Colonic mucosa (tissue), 4 donors: ENCODE data around the gene PLA2G4D. TPM values are rescaled to one million over a fixed set of nuclear protein-coding genes. Genes with fewer than 3 reads are reported as not detected.
A peak's percentile ranks its signal among the peaks of the same experiment; 100 is the strongest.

Source experiments
- DNase-seq: peaks from one replicate; pipeline ENCODE4 v3.0.0-alpha.2; 2020
- H3K27ac ChIP-seq: fragments of 200-600 bp; one replicate; pipeline ENCODE4 v1.8.0; 2021
- H3K27me3 ChIP-seq: fragments of 200-600 bp; one replicate; pipeline ENCODE4 v1.8.0; 2021
- H3K36me3 ChIP-seq: fragments of 200-600 bp; one replicate; pipeline ENCODE4 v1.8.0; 2021
- H3K4me1 ChIP-seq: fragments of 200-600 bp; one replicate; pipeline ENCODE4 v1.8.0; 2021; ENCODE audit warnings: mild to moderate bottlenecking
- H3K4me3 ChIP-seq: fragments of 200-600 bp; one replicate; pipeline ENCODE4 v1.8.0; 2021
- H3K9ac ChIP-seq, 2 donors: one replicate each; pipeline ENCODE4 v1.7.0; 2013; ENCODE audit warnings: control low read depth in 2 of 2, low read depth in 2 of 2, low read length in 2 of 2
- H3K9me3 ChIP-seq: fragments of 200-600 bp; one replicate; pipeline ENCODE4 v1.8.0; 2021
- intact Hi-C: fragments of 100-400 bp; cut with DNase I; formaldehyde crosslinking; loops from one replicate; pipeline ENCODE4 v1.14.1; 2022
- total RNA-seq, 2 donors: library from RNA; stranded (reverse); fragmentation: NEBNext Ultra II Directional in 1 of 2; extraction: Animal tissue kit (Norgen Biotek cat#: 25700) in 1 of 2; gene quantifications; one replicate each; pipeline ENCODE4 v1.2.1, GENCODE V29; 2021
- TF ChIP-seq, protein P1 (sequence below): fragments of 200-600 bp; IDR thresholded peaks from one replicate; pipeline ENCODE4 v1.8.0; 2022; ENCODE audit warnings: antibody characterized with exemption, mild to moderate bottlenecking
- donor health status: healthy.
- donor health status: DM: no; HTN: no; CAD: no.
- donor health status: DM: no; HTN: no; CAD: no.

Gene PLA2G4D
- total RNA-seq, 2 donors from 2014 or later = 0.24 to 0.27 TPM

DNA sequence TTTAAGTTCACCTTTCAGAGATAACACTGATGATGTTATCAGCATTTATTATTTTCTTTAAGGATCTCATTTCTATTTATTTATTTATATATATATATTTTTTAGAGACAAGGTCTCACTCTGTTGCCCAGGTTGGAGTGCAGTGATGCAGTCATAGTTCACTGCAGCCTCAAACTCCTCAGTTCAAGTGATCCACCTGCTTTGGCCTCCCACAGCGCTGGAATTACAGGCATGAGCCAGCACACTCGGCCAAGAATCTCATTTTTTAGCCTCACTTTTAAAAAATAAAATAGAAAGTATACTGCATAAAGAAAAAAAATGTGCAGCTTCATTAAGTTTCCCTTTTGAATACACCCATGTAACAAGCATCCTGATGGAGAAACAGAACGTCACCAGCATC lies 35.6 kb downstream of the PLA2G4D start:
- Histone ChIP-seq H3K4me1 (no peaks in the 10 kb centered on the region), H3K9me3 (no peaks in the 10 kb centered on the region), H3K9ac (no peak overlapping the region), H3K4me3 (no peak overlapping the region), H3K36me3 (no peaks in the 10 kb centered on the region), H3K27ac (no peak overlapping the region), H3K27me3 (no peaks in the 10 kb centered on the region)
- TF ChIP-seq, protein P1, sequence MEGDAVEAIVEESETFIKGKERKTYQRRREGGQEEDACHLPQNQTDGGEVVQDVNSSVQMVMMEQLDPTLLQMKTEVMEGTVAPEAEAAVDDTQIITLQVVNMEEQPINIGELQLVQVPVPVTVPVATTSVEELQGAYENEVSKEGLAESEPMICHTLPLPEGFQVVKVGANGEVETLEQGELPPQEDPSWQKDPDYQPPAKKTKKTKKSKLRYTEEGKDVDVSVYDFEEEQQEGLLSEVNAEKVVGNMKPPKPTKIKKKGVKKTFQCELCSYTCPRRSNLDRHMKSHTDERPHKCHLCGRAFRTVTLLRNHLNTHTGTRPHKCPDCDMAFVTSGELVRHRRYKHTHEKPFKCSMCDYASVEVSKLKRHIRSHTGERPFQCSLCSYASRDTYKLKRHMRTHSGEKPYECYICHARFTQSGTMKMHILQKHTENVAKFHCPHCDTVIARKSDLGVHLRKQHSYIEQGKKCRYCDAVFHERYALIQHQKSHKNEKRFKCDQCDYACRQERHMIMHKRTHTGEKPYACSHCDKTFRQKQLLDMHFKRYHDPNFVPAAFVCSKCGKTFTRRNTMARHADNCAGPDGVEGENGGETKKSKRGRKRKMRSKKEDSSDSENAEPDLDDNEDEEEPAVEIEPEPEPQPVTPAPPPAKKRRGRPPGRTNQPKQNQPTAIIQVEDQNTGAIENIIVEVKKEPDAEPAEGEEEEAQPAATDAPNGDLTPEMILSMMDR = no peak
- DNase-seq = no peak
- intact Hi-C loops = no loop called here

DNA sequence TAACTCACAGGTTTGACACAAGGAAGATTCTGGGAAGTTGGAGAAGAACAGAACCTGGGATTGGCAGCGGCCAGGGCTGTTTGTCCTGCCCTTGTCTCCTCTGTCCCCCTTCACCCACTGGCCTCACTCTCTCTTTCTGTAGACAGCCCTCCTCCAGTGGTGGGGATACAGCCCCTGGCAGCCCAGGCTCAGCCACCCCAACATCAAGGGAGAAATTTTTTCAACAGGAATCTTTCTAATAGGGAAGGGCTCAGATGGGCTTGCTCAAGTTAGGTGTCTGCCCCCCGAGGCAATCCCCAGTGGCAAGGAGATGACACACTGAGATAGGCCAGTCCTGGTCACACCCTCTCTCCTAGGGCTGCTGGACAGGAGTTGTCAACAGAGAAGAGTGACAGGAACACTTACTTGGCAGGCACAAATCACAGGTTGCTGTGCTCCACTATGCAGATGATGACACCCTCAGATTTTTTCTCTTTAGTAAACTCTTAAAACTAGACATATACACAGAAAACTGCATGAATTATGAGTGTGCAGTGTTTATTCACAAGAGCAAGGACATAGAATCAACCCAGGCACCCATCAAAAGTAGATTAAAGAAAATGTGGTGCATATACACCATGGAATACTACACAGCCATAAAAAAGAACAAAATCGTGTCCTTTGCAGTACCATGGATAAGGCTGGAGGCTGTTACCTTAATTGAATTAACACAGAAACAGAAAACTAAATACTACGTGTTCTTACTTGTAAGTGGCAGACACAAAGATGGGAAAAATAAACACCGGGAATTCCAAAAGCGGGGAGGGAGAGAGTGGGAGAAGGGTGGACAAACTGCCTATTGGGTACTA lies 36.3 kb downstream of the PLA2G4D start:
- H3K9ac ChIP-seq = peak overlapping the region in 1 of 2 donors; percentile 52
- DNase-seq = peak; percentile 31
- intact Hi-C loops = loop anchor here (2.0 kb wide), 1 partner anchor 69 kb away; no protein-coding TSS in a partner anchor

DNA sequence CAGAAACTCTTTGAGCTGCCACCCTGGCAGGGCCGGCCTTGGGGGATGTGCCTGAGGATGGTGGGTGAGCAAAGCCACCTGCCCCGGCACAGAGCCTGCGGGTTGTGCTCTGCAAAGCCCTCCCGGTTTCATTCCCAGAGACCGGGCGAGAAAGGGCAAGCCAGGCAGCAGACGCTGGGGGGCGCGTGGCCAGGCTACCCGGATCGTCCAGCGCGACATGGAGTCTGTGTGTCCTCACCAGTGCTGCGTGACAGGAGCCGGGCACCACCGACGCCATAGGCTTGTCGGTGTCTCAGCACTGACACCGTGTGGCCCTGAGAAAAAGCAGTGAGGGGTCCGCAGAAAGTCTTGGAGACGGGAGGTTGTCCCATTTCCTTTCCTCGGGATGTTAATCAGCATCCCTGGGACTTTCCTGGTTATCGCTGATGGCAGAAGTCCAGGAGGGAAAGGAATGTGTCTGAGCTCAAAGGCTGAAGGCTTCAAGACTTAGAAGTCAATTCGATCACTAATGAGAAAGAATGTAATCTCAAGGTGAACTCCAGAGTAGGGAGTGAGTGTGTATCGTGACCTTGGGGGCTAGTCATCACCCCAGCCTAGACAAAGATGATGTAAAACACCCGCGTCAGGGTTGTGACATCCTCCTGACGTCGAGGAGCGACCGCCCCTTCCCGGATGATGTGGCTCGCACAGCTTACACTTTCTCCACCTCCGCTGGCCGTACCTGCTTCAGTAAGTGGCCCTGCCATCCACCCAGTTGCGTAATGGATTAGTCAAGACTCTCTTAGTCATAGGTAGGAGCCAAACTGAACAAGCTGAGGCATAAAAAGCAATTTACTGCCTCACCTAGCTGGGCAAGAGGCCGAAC lies 37.2 kb downstream of the PLA2G4D start:
- H3K4me1 ChIP-seq = no peaks in the 10 kb centered on the region
- DNase-seq = peak; percentile 88
- no peaks in the 10 kb centered on the region for H3K36me3 ChIP-seq
- H3K27ac ChIP-seq = peak overlapping the region; percentile 77
- H3K9me3 ChIP-seq = no peaks in the 10 kb centered on the region
- TF ChIP-seq, protein P1 = peak; percentile 28
- H3K27me3 ChIP-seq = no peaks in the 10 kb centered on the region
- intact Hi-C loops = loop anchor here (2.0 kb wide), 1 partner anchor 68 kb away; no protein-coding TSS in a partner anchor
- peak overlapping the region; percentile 31 to 47 for H3K9ac ChIP-seq
- peak overlapping the region; percentile 15 for H3K4me3 ChIP-seq

More for the DNA sequence above, 36.3 kb downstream of the PLA2G4D start:
- H3K9me3 ChIP-seq = no peaks in the 10 kb centered on the region
- peak overlapping the region; percentile 77 for H3K27ac ChIP-seq
- H3K4me1 ChIP-seq = no peaks in the 10 kb centered on the region
- H3K4me3 ChIP-seq = no peak overlapping the region
- no peaks in the 10 kb centered on the region for H3K27me3 ChIP-seq
- TF ChIP-seq, protein P1 = no peak
- H3K36me3 ChIP-seq = no peaks in the 10 kb centered on the region

DNA sequence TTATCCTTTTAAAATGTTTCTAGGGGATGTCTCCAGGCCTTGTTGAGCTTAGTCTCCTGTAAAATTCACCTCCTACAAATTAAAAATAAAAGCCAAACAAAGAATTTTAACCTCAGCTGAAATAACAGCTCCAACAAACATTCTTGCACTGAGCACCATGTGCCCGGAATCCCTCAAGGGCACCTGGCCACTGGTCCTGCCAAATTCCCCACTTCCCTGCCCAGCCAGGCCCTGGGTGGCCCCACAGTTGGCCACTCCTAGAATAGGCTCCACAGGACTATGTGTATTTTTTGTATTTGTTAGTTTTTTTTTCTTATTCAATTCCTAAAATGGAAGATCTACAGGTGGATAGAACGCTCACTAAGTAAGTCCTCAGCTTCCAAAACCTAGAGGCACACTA lies 40.4 kb downstream of the PLA2G4D start:
- no peak overlapping the region for H3K27ac ChIP-seq
- H3K4me1 ChIP-seq = no peaks in the 10 kb centered on the region
- H3K9me3 ChIP-seq = no peaks in the 10 kb centered on the region
- intact Hi-C loops = no loop called here
- no peaks in the 10 kb centered on the region for H3K36me3 ChIP-seq
- TF ChIP-seq, protein P1 = no peak
- H3K27me3 ChIP-seq = no peaks in the 10 kb centered on the region
- H3K9ac ChIP-seq = no peak overlapping the region
- H3K4me3 ChIP-seq = no peak overlapping the region
- DNase-seq = peak; percentile 13

DNA sequence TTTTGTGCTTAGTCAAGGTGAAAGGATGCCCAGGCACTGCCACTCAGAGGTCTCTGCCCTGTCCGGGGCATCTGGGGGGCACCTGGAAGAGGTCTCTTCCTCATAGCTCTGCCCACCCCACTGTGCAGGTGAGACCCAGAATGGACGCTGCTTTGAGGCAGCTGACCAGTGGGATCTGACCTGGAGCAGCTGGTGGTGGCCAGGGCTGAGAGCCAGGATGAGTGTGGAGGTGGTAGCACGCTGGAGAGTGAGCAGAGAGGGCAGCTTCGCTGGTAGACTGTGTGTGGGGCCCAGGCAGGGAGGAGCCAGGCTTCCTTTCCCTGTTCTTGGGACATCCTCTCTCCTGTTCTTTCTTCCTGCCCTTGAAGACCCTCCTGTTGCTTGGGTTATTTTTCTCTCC lies 41.4 kb downstream of the PLA2G4D start:
- TF ChIP-seq, protein P1 = no peak
- Histone ChIP-seq H3K9me3 (no peaks in the 10 kb centered on the region), H3K9ac (no peak overlapping the region), H3K4me3 (no peak overlapping the region), H3K36me3 (no peaks in the 10 kb centered on the region), H3K27me3 (no peaks in the 10 kb centered on the region), H3K4me1 (no peaks in the 10 kb centered on the region), H3K27ac (no peak overlapping the region)
- DNase-seq = peak; percentile 15
- intact Hi-C loops = no loop called here
